ENCODE measurements around the gene THSD7B. TPM values are rescaled to one million over a fixed set of nuclear protein-coding genes. Genes with fewer than 3 reads are reported as not detected.

THSD7B gene
- total and polyA plus RNA-seq, 9 of the 15 experiments (the other 6 are each of a cell fraction or from before 2014, with no cell fraction given): not detected

DNA sequence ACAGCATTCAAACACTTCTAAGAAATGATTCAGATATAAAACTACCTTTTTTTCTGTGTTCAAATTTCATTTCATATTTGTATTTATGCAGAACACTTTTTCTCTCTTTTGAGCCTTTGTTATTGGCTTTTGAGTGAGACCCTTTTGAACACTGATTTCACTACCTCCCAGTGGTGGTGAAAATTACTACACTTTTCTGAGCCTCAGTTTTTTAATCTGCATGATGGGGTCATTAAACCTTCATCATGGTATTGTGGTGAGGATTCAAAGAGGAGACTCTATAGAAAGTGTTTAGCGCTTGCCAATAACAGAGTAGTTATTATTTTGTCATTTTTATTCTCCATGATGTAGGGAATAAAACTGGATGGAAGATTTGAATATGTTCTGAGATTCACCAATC, 169.8 kb downstream of the THSD7B start:
- Histone ChIP-seq H3K4me3 (no peak overlapping the region), H3K79me2 (ENCODE audit: control insufficient read depth, insufficient read depth, low read length) (no peaks in the 10 kb centered on the region), H3K9me1 (ENCODE audit: control insufficient read depth, insufficient read depth, low read length) (no peaks in the 10 kb centered on the region), H4K20me1 (replicated peaks; ENCODE audit: control insufficient read depth, insufficient read depth, low read length) (no peaks in the 10 kb centered on the region), H3K36me3 (ENCODE audit: control insufficient read depth, insufficient read depth, low read length) (no peaks in the 10 kb centered on the region), H3K27ac (ENCODE audit: extremely low read depth, low read depth, low read length) (no peak overlapping the region), H3K27me3 (ENCODE audit: control insufficient read depth in 2 of 2, insufficient read depth in 2 of 2, low read length in 2 of 2) (no peaks in the 10 kb centered on the region), H2AFZ (ENCODE audit: low read depth, low read length) (no peak overlapping the region), H3K4me1 (replicated peaks in 1 of 2; ENCODE audit: control insufficient read depth in 2 of 2, insufficient read depth in 2 of 2, low read length in 2 of 2) (no peaks in the 10 kb centered on the region), H3K9me3 (replicated peaks; ENCODE audit: control insufficient read depth, insufficient read depth, low read depth, low read length) (0 out of 2 replicates have a peak, but pooled peaks cover 2% of the 10 kb centered on the region), H3K4me2 (ENCODE audit: insufficient read depth, low read length) (no peak overlapping the region), H3K9ac (ENCODE audit: insufficient read depth in 1 of 2, low read depth in 2 of 2, low read length in 2 of 2) (no peak overlapping the region)
- FAIRE-seq (no peak), ATAC-seq (no peak), DNase-seq (ENCODE audit: extremely low read depth in 1 of 4, low spot score in 3 of 4) (no peak)
- intact Hi-C loops (cut with micrococcal nuclease) (no loop called here), in situ Hi-C loops (cut with MboI) (no loop called here)
- BruUV-seq (replicated peaks): no TSS peak
- ChIA-PET POLR2A (no interaction called here), CTCF (ENCODE audit: low intra/inter-chr PET ratio) (no interaction called here)
- WGBS (ENCODE audit: insufficient coverage, low coverage, missing lambda C conversion rate): 0% methylated on average over 1 of the region's 1 CpG
- no peak for TF ChIP-seq ZKSCAN3 (CRISPR knock-in tag; IDR thresholded peaks at IDR 0.05)
- no peak for TF ChIP-seq CTBP1 (IDR thresholded peaks at IDR 0.05; ENCODE audit: borderline replicate concordance)
- no peak for TF ChIP-seq ZNF24 (IDR thresholded peaks at IDR 0.05)
- no peak for TF ChIP-seq ZNF347 (CRISPR knock-in tag; IDR thresholded peaks at IDR 0.05; ENCODE audit: low read depth)
- no peak for TF ChIP-seq ZBTB8A (IDR thresholded peaks at IDR 0.05; ENCODE audit: partially characterized antibody)
- no peak for TF ChIP-seq HDAC6 (IDR thresholded peaks at IDR 0.05; ENCODE audit: low read depth, low read length)
- no peak for TF ChIP-seq CHD4 (IDR thresholded peaks at IDR 0.05; ENCODE audit: insufficient read depth, insufficient replicate concordance, low read depth, low read length, poor library complexity, severe bottlenecking)
- TF ChIP-seq, protein P1, sequence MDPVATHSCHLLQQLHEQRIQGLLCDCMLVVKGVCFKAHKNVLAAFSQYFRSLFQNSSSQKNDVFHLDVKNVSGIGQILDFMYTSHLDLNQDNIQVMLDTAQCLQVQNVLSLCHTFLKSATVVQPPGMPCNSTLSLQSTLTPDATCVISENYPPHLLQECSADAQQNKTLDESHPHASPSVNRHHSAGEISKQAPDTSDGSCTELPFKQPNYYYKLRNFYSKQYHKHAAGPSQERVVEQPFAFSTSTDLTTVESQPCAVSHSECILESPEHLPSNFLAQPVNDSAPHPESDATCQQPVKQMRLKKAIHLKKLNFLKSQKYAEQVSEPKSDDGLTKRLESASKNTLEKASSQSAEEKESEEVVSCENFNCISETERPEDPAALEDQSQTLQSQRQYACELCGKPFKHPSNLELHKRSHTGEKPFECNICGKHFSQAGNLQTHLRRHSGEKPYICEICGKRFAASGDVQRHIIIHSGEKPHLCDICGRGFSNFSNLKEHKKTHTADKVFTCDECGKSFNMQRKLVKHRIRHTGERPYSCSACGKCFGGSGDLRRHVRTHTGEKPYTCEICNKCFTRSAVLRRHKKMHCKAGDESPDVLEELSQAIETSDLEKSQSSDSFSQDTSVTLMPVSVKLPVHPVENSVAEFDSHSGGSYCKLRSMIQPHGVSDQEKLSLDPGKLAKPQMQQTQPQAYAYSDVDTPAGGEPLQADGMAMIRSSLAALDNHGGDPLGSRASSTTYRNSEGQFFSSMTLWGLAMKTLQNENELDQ (CRISPR knock-in tag; IDR thresholded peaks at IDR 0.05; ENCODE audit: borderline replicate concordance): no peak
- TF ChIP-seq, protein P2, sequence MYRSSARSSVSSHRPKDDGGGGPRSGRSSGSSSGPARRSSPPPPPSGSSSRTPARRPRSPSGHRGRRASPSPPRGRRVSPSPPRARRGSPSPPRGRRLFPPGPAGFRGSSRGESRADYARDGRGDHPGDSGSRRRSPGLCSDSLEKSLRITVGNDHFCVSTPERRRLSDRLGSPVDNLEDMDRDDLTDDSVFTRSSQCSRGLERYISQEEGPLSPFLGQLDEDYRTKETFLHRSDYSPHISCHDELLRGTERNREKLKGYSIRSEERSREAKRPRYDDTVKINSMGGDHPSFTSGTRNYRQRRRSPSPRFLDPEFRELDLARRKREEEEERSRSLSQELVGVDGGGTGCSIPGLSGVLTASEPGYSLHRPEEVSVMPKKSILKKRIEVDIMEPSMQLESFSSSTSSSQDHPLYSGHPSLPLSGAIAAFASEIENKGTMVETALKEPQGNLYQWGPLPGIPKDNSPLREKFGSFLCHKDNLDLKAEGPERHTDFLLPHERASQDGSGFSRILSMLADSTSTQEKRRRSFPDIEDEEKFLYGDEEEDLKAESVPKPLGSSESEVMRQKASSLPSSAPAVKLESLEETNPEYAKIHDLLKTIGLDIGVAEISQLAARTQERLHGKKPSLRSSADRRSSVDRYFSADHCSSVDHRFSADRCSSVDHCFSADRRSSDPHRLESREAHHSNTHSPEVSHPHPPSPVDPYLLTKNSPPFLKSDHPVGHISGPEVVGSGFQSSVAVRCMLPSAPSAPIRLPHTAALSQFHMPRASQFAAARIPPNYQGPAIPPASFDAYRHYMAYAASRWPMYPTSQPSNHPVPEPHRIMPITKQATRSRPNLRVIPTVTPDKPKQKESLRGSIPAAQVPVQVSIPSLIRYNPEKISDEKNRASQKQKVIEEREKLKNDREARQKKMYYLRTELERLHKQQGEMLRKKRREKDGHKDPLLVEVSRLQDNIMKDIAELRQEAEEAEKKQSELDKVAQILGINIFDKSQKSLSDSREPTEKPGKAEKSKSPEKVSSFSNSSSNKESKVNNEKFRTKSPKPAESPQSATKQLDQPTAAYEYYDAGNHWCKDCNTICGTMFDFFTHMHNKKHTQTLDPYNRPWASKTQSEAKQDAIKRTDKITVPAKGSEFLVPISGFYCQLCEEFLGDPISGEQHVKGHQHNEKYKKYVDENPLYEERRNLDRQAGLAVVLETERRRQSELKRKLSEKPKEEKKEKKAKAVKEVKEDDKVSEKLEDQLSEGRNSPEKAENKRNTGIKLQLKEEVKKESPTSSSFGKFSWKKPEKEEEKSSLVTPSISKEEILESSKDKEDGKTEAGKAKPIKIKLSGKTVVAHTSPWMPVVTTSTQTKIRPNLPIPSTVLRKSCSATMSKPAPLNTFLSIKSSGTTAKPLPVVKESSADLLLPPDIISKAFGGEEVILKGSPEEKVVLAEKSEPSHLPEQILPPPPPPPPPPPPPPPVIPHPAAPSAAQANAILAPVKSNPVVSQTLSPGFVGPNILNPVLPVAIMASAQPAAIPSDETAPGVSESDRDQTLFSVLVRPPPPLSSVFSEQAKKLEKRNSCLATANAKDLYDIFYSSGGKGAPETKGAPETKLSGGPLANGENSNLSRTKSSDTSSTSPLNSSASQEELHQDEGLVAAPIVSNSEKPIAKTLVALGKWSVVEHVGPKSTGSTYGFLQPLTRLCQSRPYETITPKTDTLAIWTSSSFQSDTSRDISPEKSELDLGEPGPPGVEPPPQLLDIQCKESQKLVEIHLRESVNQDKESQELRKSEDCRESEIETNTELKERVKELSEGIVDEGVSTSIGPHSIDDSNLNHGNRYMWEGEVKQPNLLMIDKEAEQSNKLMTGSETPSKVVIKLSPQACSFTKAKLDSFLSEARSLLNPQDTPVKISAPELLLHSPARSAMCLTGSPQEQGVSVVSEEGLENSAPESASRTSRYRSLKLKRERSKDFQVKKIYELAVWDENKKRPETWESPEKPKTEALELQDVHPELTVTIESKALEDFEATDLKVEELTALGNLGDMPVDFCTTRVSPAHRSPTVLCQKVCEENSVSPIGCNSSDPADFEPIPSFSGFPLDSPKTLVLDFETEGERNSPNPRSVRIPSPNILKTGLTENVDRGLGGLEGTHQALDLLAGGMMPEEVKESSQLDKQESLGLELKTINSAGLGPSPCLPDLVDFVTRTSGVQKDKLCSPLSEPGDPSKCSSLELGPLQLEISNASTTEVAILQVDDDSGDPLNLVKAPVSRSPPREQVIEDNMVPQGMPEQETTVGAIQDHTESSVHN (IDR thresholded peaks at IDR 0.05; ENCODE audit: borderline replicate concordance in 1 of 2, low read depth in 1 of 2): no peak

Measured in K562 (cell line).